Embryonic facial prominence (tissue), 1 donor: ENCODE data around the gene PSME1.

Experiments used
- DNase-seq: peaks from one replicate; pipeline ENCODE4 v3.0.0-alpha.2; 2016; ENCODE audit errors: extremely low spot score

Gene PSME1

GRCh38 chr14:24172261-24172860 is 36.4 kb downstream of the PSME1 start:
- DNase-seq, result no peak

GRCh38 chr14:24172871-24173281 is 36.9 kb downstream of the PSME1 start:
- DNase-seq, result no peak

GRCh38 chr14:24176599-24176998 is 40.6 kb downstream of the PSME1 start:
- DNase-seq, result no peak

- DNase-seq, result no peak
Measured at GRCh38 chr14:24177041-24177825, 41.2 kb downstream of the PSME1 start.

- DNase-seq, result no peak
Measured at GRCh38 chr14:24177891-24178290, 41.9 kb downstream of the PSME1 start.

- DNase-seq, result no peak
Measured at GRCh38 chr14:24178399-24179178, 42.6 kb downstream of the PSME1 start.

- no peak for DNase-seq
Measured at GRCh38 chr14:24179294-24179960, 43.4 kb downstream of the PSME1 start.

- DNase-seq, result no peak
Measured at GRCh38 chr14:24179961-24180796, 44.2 kb downstream of the PSME1 start.

GRCh38 chr14:24181371-24182077 is 45.5 kb downstream of the PSME1 start:
- no peak for DNase-seq

GRCh38 chr14:24182110-24182882 is 46.3 kb downstream of the PSME1 start:
- no peak for DNase-seq

- no peak for DNase-seq
Measured at GRCh38 chr14:24183014-24183481, 47.1 kb downstream of the PSME1 start.

GRCh38 chr14:24184104-24184970 is 48.3 kb downstream of the PSME1 start:
- DNase-seq, result no peak

- no peak for DNase-seq
Measured at GRCh38 chr14:24185026-24185425, 49.0 kb downstream of the PSME1 start.

- DNase-seq, result no peak
Measured at GRCh38 chr14:24185741-24186140, 49.7 kb downstream of the PSME1 start.

- no peak for DNase-seq
Measured at GRCh38 chr14:24186831-24187538, 51.0 kb downstream of the PSME1 start.

GRCh38 chr14:24187539-24187915 is 51.5 kb downstream of the PSME1 start:
- DNase-seq, result no peak
